ENCODE measurements around the gene RIMOC1. TPM values are rescaled to one million over a fixed set of nuclear protein-coding genes. Genes with fewer than 3 reads are reported as not detected.

RIMOC1 gene
- total and polyA plus RNA-seq, 10 of the 15 experiments (the other 5 are each of a cell fraction or from before 2014, with no cell fraction given), result 3.9 to 33.1 (median 16.0) TPM

- in situ Hi-C loops (cut with MboI) (no loop called here), intact Hi-C loops (cut with micrococcal nuclease; ENCODE audit: unreplicated experiment) (no loop called here)
- CTCF ChIA-PET, result interaction anchor here (0.5 to 3.0 kb wide), 6 partner anchors 21 to 182 kb away, joined by 3 to 11 read pairs (median 4); no protein-coding TSS in a partner anchor
- BruUV-seq (replicated peaks), result no TSS peak
- Histone ChIP-seq H3K36me3 (ENCODE audit: control insufficient read depth in 2 of 2, insufficient read depth in 2 of 2, low read length in 1 of 2) (no peaks in the 10 kb centered on the region), H3K4me2 (ENCODE audit: control insufficient read depth, insufficient read depth) (no peak overlapping the region), H3K9me3 (replicated peaks; ENCODE audit: control insufficient read depth, insufficient read depth, low read length) (peaks cover 3% of the 10 kb centered on the region; the same call in 1 of the 3 replicates), H3K4me1 (ENCODE audit: control insufficient read depth, insufficient read depth, low read length) (peaks cover 6% of the 10 kb centered on the region; the same call in 1 of the 2 replicates), H3K9ac (ENCODE audit: control insufficient read depth, insufficient read depth, low read length) (no peak overlapping the region), H3K27ac (ENCODE audit: control insufficient read depth, insufficient read depth) (no peak overlapping the region), H3K4me3 (no peak overlapping the region), H3K79me2 (ENCODE audit: control insufficient read depth, insufficient read depth, low read length) (no peaks in the 10 kb centered on the region), H4K20me1 (ENCODE audit: control insufficient read depth, insufficient read depth) (no peaks in the 10 kb centered on the region), H3K27me3 (replicated peaks in 1 of 2; ENCODE audit: control insufficient read depth in 2 of 2, insufficient read depth in 2 of 2, low read length in 1 of 2) (no peaks in the 10 kb centered on the region), H2AFZ (ENCODE audit: control insufficient read depth, low read depth, low read length) (no peak overlapping the region)
- no peak for ATAC-seq
- RAD21 ChIA-PET (ENCODE audit: unreplicated experiment), result interaction anchor here (0.6 to 1.9 kb wide), 2 partner anchors 27 to 973 kb away, joined by 3 to 5 read pairs; partner anchors contain the start of gene RIMOC1
- 100% methylated on average over 1 of the region's 1 CpG for WGBS (ENCODE audit: insufficient coverage, insufficient replicate concordance, low lambda C conversion rate, missing lambda C conversion rate)
- FAIRE-seq, result no peak
- SMC1A ChIA-PET (ENCODE audit: uncharacterized antibody, unreplicated experiment), result interaction anchor here (1.1 to 2.1 kb wide), 5 partner anchors 12 to 51 kb away, joined by 3 to 12 read pairs (median 4); no protein-coding TSS in a partner anchor
- POLR2A ChIA-PET, result interaction anchor here (1.0 to 1.2 kb wide), 2 partner anchors 14 to 44 kb away, joined by 3 to 4 read pairs; no protein-coding TSS in a partner anchor
- no peak for DNase-seq (ENCODE audit: low read depth, low spot score)
- no peak for TF ChIP-seq EZH2 (IDR thresholded peaks at IDR 0.05; ENCODE audit: borderline replicate concordance, control insufficient read depth, low read depth, low read length)
- TF ChIP-seq BMI1 (IDR thresholded peaks at IDR 0.05; ENCODE audit: borderline replicate concordance), result no peak
- no peak for TF ChIP-seq BACH1 (IDR thresholded peaks at IDR 0.05; ENCODE audit: borderline replicate concordance)
- TF ChIP-seq ASH2L (IDR thresholded peaks at IDR 0.05; ENCODE audit: borderline replicate concordance, low read depth), result no peak
- no peak for TF ChIP-seq TCF12 (IDR thresholded peaks at IDR 0.05; ENCODE audit: low read depth, low read length)
- no peak for TF ChIP-seq ETV6 (conservative IDR thresholded peaks at IDR 0.05 in 1 of 2, IDR thresholded peaks at IDR 0.05 in 1 of 2; ENCODE audit: borderline replicate concordance in 1 of 2, low read depth in 1 of 2)
- no peak for TF ChIP-seq CREB1 (IDR thresholded peaks at IDR 0.05; ENCODE audit: low read depth)
- no peak for TF ChIP-seq NRF1 (conservative IDR thresholded peaks at IDR 0.05; ENCODE audit: low read depth, low read length)
- no peak for TF ChIP-seq SREBF2 (IDR thresholded peaks at IDR 0.05; ENCODE audit: low read length)
- TF ChIP-seq, protein P1, sequence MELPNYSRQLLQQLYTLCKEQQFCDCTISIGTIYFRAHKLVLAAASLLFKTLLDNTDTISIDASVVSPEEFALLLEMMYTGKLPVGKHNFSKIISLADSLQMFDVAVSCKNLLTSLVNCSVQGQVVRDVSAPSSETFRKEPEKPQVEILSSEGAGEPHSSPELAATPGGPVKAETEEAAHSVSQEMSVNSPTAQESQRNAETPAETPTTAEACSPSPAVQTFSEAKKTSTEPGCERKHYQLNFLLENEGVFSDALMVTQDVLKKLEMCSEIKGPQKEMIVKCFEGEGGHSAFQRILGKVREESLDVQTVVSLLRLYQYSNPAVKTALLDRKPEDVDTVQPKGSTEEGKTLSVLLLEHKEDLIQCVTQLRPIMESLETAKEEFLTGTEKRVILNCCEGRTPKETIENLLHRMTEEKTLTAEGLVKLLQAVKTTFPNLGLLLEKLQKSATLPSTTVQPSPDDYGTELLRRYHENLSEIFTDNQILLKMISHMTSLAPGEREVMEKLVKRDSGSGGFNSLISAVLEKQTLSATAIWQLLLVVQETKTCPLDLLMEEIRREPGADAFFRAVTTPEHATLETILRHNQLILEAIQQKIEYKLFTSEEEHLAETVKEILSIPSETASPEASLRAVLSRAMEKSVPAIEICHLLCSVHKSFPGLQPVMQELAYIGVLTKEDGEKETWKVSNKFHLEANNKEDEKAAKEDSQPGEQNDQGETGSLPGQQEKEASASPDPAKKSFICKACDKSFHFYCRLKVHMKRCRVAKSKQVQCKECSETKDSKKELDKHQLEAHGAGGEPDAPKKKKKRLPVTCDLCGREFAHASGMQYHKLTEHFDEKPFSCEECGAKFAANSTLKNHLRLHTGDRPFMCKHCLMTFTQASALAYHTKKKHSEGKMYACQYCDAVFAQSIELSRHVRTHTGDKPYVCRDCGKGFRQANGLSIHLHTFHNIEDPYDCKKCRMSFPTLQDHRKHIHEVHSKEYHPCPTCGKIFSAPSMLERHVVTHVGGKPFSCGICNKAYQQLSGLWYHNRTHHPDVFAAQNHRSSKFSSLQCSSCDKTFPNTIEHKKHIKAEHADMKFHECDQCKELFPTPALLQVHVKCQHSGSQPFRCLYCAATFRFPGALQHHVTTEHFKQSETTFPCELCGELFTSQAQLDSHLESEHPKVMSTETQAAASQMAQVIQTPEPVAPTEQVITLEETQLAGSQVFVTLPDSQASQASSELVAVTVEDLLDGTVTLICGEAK (IDR thresholded peaks at IDR 0.05; ENCODE audit: borderline replicate concordance), result no peak
- TF ChIP-seq NFYA (IDR thresholded peaks at IDR 0.05; ENCODE audit: borderline replicate concordance, low read depth, low read length), result no peak
- TF ChIP-seq, protein P2, sequence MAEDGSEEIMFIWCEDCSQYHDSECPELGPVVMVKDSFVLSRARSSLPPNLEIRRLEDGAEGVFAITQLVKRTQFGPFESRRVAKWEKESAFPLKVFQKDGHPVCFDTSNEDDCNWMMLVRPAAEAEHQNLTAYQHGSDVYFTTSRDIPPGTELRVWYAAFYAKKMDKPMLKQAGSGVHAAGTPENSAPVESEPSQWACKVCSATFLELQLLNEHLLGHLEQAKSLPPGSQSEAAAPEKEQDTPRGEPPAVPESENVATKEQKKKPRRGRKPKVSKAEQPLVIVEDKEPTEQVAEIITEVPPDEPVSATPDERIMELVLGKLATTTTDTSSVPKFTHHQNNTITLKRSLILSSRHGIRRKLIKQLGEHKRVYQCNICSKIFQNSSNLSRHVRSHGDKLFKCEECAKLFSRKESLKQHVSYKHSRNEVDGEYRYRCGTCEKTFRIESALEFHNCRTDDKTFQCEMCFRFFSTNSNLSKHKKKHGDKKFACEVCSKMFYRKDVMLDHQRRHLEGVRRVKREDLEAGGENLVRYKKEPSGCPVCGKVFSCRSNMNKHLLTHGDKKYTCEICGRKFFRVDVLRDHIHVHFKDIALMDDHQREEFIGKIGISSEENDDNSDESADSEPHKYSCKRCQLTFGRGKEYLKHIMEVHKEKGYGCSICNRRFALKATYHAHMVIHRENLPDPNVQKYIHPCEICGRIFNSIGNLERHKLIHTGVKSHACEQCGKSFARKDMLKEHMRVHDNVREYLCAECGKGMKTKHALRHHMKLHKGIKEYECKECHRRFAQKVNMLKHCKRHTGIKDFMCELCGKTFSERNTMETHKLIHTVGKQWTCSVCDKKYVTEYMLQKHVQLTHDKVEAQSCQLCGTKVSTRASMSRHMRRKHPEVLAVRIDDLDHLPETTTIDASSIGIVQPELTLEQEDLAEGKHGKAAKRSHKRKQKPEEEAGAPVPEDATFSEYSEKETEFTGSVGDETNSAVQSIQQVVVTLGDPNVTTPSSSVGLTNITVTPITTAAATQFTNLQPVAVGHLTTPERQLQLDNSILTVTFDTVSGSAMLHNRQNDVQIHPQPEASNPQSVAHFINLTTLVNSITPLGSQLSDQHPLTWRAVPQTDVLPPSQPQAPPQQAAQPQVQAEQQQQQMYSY (CRISPR knock-in tag; IDR thresholded peaks at IDR 0.05), result no peak
- no peak for TF ChIP-seq BHLHE40 (IDR thresholded peaks at IDR 0.05; ENCODE audit: borderline replicate concordance in 1 of 2, low read depth in 2 of 2, low read length in 1 of 2)
- TF ChIP-seq HCFC1 (IDR thresholded peaks at IDR 0.05; ENCODE audit: low read length), result no peak
- TF ChIP-seq RCOR1 (conservative IDR thresholded peaks at IDR 0.05; ENCODE audit: low read depth, low read length), result no peak
Observed at GRCh38 chr5:41877408-41877807, 26.7 kb upstream of the RIMOC1 start.
